ENCODE measurements around the gene GDPD1. TPM values are rescaled to one million over a fixed set of nuclear protein-coding genes. Genes with fewer than 3 reads are reported as not detected.
"Not testable (repeated sequence)": the region's sequence is repeated elsewhere in the genome, so short reads cannot be mapped to it uniquely, and the experiment has no call there.

Gene GDPD1
- total RNA-seq, 4 donors from 2014 or later: 0.75 to 2.0 (median 1.00) TPM

- WGBS: 13% methylated on average over 17 of the region's 17 CpGs
- Histone ChIP-seq H3K27ac (replicated peaks in 1 of 4) (peak overlapping the region in 3 of 4 donors; percentile 77 to 80 (median 79)), H3K4me3 (peak overlapping the region; percentile 67 to 92 (median 69)), H3K9me3 (no peaks in the 10 kb centered on the region), H3K27me3 (no peaks in the 10 kb centered on the region), H3K36me3 (no peaks in the 10 kb centered on the region), H3K4me1 (peaks cover 4 to 12% (median 8%) of the 10 kb centered on the region in 4 donors)
- intact Hi-C loops (cut with DNase I): loop anchor here (5.0 kb wide), 1 partner anchor 221 kb away; no protein-coding TSS in a partner anchor
- no peak for DNase-seq (ENCODE audit: extremely low spot score)
- TF ChIP-seq POLR2A (IDR thresholded peaks at IDR 0.05; ENCODE audit: low read depth): no peak
- TF ChIP-seq EP300 (IDR thresholded peaks at IDR 0.05): no peak
- TF ChIP-seq CTCF (IDR thresholded peaks at IDR 0.05): no peak
These were observed 992 bp downstream of the GDPD1 start for GRCh38 chr17:59221159-59221847.

GRCh38 chr17:59223813-59224212 lies 3.5 kb downstream of the GDPD1 start:
- Histone ChIP-seq H3K36me3 (no peaks in the 10 kb centered on the region), H3K9me3 (no peaks in the 10 kb centered on the region), H3K27ac (replicated peaks in 1 of 4) (no peak overlapping the region), H3K4me3 (no peak overlapping the region), H3K27me3 (no peaks in the 10 kb centered on the region), H3K4me1 (peaks cover 4 to 12% (median 8%) of the 10 kb centered on the region in 4 donors)
- intact Hi-C loops (cut with DNase I): loop anchor here (5.0 kb wide), 1 partner anchor 218 kb away; no protein-coding TSS in a partner anchor
- TF ChIP-seq POLR2A (IDR thresholded peaks at IDR 0.05; ENCODE audit: low read depth) (no peak), POLR2AphosphoS5 (IDR thresholded peaks at IDR 0.05) (no peak), CTCF (IDR thresholded peaks at IDR 0.05) (no peak), EP300 (IDR thresholded peaks at IDR 0.05) (no peak)
- 94% methylated on average over 7 of the region's 7 CpGs for WGBS
- DNase-seq (ENCODE audit: extremely low spot score): no peak

- H3K9me3 ChIP-seq; H3K27ac ChIP-seq (replicated peaks in 1 of 4); H3K27me3 ChIP-seq; H3K4me3 ChIP-seq; H3K4me1 ChIP-seq; DNase-seq (ENCODE audit: extremely low spot score); intact Hi-C loops (cut with DNase I); H3K36me3 ChIP-seq: not testable (repeated sequence)
- 100% methylated on average over 1 of the region's 1 CpG for WGBS
These were observed 8.3 kb downstream of the GDPD1 start for GRCh38 chr17:59228588-59228987.

GRCh38 chr17:59230764-59231163 lies 10.5 kb downstream of the GDPD1 start:
- Histone ChIP-seq H3K9me3 (no peaks in the 10 kb centered on the region), H3K27me3 (no peaks in the 10 kb centered on the region), H3K36me3 (no peaks in the 10 kb centered on the region), H3K4me3 (no peak overlapping the region), H3K4me1 (no peaks in the 10 kb centered on the region), H3K27ac (replicated peaks in 1 of 4) (no peak overlapping the region)
- WGBS: 79% methylated on average over 3 of the region's 3 CpGs
- intact Hi-C loops (cut with DNase I): no loop called here
- no peak for DNase-seq (ENCODE audit: extremely low spot score)
- TF ChIP-seq POLR2A (IDR thresholded peaks at IDR 0.05; ENCODE audit: low read depth): no peak
- no peak for TF ChIP-seq EP300 (IDR thresholded peaks at IDR 0.05)
- no peak for TF ChIP-seq POLR2AphosphoS5 (IDR thresholded peaks at IDR 0.05)
- no peak for TF ChIP-seq CTCF (IDR thresholded peaks at IDR 0.05)

GRCh38 chr17:59234631-59235030 lies 14.3 kb downstream of the GDPD1 start:
- no peaks in the 10 kb centered on the region for H3K4me1 ChIP-seq
- H3K36me3 ChIP-seq: no peaks in the 10 kb centered on the region
- no peak for DNase-seq (ENCODE audit: extremely low spot score)
- TF ChIP-seq CTCF (IDR thresholded peaks at IDR 0.05): no peak
- no peaks in the 10 kb centered on the region for H3K9me3 ChIP-seq
- H3K4me3 ChIP-seq: no peak overlapping the region
- intact Hi-C loops (cut with DNase I): no loop called here
- H3K27me3 ChIP-seq: no peaks in the 10 kb centered on the region
- no peak overlapping the region for H3K27ac ChIP-seq (replicated peaks in 1 of 4)
